GM12865 (cell line): ENCODE data around the gene ACTRT2.

ENCODE experiments used
- DNase-seq: peaks from one replicate; pipeline ENCODE4 v3.0.0; 2010; ENCODE audit warnings: low read depth
- H3K4me3 ChIP-seq: 2 replicates; pipeline ENCODE4 v1.5.1; 2011; ENCODE audit warnings: mild to moderate bottlenecking, low read depth, low read length, control low read depth
- TF ChIP-seq, protein P1 (sequence below): IDR thresholded peaks from 2 replicates; pipeline ENCODE4 v1.5.1; 2011; ENCODE audit warnings: low read length, control low read depth, low read depth, inconsistent platforms; ENCODE audit not compliant: insufficient read depth; ENCODE audit errors: missing control alignments

The ACTRT2 gene

DNA sequence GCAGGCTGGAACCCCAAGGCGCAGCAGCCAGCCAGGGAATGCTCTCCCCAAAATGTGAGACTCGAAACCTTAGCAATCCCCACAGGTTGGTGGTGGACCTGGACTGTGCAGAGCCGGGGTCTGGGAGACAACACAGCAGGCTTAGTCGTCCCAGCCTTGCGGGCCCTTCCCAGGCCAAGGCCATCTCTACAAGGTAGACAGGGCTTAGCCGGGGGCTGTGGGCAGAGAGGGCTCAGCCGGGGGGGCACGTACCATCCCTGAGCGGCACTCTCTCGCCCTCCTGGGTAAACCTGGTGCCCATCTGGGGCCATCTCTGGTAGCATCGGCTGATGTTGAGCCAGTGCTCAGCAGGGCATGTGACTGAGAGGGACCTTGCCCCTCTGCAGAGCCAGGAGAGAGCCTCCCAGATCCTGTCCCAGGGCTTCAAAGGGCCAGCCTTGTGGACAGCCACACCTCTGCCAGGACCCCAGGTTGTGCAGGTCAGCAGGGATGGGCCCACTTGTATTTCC lies 2.2 kb upstream of the ACTRT2 start:
- no peak overlapping the region for H3K4me3 ChIP-seq
- TF ChIP-seq, protein P1, sequence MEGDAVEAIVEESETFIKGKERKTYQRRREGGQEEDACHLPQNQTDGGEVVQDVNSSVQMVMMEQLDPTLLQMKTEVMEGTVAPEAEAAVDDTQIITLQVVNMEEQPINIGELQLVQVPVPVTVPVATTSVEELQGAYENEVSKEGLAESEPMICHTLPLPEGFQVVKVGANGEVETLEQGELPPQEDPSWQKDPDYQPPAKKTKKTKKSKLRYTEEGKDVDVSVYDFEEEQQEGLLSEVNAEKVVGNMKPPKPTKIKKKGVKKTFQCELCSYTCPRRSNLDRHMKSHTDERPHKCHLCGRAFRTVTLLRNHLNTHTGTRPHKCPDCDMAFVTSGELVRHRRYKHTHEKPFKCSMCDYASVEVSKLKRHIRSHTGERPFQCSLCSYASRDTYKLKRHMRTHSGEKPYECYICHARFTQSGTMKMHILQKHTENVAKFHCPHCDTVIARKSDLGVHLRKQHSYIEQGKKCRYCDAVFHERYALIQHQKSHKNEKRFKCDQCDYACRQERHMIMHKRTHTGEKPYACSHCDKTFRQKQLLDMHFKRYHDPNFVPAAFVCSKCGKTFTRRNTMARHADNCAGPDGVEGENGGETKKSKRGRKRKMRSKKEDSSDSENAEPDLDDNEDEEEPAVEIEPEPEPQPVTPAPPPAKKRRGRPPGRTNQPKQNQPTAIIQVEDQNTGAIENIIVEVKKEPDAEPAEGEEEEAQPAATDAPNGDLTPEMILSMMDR, result no peak
- no peak for DNase-seq

DNA sequence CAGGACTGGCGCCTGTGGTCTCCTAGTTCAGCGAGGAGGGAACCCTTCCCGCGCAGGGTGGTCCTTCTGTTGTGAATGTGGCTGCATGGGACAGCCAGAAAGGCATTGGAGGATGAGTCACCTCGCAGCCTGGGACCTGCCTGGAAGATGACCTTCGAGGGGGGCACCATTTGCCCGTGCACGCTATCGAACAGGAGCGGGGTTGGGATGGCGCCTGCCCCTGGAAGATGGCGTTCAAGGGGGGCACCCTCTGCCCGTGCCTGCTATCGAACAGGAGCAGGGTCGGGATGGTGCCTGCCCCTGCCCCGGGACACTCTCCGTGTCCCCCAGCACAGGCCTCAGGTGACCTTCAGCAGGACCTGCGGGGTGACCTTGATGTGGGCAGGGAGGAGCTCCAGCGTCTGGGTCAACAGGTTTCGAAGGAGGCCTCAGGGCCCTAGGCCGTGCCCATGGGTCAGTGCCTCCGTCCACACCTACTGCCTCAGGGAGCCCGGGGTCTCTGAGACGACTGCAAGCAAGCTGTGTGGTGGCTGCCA lies 1.7 kb upstream of the ACTRT2 start:
- H3K4me3 ChIP-seq, result no peak overlapping the region
- no peak for DNase-seq
- TF ChIP-seq, protein P1, result no peak

DNA sequence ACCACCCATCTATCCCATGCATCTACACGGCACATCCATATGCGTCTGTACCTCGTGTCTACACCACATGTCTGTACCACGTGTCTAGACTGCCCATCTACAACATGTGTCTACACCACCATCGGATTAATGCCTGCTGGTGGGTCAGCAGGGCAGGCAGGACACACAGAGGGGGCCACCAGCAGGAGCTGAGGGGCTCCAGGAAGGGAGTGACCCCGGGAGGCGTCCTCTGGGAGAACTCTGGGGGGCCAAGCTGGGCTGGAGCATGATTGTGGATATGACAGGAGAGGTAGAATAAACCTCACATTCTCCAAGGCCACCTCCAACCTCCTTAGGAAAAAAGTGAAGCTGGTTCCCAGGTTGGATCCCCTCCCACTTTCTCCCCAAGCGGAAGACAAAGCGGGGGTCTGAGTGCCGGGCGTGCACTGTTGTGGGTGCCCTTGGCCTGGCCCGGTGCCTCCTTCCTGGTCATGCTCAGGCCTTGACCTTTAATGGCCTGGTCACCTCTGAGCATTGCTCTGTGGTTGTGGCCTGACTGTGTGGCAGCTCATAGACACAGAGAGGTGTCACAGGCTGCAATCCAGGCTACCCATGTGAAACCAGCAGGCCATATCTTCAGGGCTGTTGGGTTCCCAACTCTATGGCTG lies 881 bp upstream of the ACTRT2 start:
- DNase-seq, result no peak
- TF ChIP-seq, protein P1, result no peak

DNA sequence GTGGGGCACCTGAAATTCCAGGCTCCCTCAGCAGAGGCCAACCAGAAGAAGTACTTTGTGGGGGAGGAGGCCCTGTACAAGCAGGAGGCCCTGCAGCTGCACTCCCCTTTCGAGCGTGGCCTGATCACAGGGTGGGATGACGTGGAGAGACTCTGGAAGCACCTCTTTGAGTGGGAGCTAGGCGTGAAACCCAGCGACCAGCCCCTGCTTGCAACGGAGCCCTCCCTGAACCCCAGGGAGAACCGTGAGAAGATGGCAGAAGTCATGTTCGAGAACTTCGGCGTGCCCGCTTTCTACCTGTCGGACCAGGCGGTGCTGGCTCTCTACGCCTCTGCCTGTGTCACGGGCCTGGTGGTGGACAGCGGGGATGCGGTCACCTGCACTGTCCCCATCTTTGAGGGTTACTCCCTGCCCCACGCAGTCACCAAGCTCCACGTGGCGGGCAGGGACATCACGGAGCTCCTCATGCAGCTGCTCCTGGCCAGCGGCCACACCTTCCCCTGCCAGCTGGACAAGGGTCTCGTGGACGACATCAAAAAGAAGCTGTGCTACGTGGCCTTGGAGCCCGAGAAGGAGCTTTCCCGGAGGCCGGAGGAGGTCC lies 634 bp downstream of the ACTRT2 start:
- DNase-seq, result no peak
- TF ChIP-seq, protein P1, result no peak
- no peak overlapping the region for H3K4me3 ChIP-seq

More for the DNA sequence above, 881 bp upstream of the ACTRT2 start:
- H3K4me3 ChIP-seq, result no peak overlapping the region

DNA sequence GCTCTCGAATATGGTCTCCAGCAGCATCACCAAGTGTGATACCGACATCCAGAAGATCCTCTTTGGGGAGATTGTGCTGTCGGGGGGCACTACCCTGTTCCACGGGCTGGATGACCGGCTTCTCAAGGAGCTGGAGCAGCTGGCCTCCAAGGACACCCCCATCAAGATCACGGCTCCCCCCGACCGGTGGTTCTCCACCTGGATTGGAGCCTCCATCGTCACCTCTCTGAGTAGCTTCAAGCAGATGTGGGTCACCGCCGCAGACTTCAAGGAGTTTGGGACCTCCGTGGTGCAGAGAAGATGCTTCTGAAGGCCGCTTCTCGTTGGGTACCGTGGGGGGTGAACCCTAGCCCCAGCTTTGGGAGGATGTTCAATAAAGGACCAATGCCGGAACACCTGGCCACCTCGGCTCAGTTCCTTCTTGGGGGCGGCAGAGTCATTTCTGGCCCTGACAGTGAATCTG lies 1.3 kb downstream of the ACTRT2 start:
- TF ChIP-seq, protein P1, result no peak
- DNase-seq, result no peak
- H3K4me3 ChIP-seq, result no peak overlapping the region

DNA sequence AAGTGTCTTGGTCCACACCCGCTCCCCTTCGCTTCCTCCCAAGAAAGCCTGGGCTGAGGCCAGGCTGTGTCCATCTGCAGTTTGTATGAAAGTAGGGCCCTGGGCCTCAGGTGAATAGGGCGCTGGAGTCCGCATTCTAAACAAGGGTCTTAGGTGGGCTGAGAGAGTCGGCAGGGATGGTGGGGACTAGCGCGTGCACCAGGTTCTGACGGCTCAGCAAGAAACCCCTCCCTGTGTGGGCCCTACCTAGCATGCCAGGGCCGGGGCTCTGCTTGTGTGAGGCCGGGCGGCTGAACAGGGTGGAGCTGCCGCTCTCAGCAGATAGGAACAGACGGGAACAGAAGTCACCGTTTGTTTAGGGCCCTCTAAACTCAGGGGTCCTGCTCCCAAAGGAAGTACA lies 1.7 kb downstream of the ACTRT2 start:
- TF ChIP-seq, protein P1, result no peak
- no peak overlapping the region for H3K4me3 ChIP-seq
- DNase-seq, result no peak

DNA sequence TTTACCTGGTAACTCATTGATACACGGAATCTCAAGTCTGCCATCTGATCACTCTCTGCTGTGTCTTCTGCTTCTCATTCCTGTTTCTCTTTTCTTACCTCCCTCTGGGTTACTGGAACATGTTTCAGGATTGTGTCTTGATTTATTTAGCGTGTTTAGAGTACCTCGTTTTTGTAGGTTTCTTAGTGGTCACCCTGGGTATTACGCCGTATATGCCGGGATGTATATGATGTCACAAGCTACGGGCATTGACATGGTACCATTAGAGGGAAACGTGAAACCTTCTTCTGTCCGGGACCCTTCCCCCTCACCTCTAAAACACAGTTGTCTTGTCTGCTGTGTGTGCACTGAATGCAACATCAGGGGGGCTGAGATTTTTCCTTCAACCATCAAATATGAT lies 2.8 kb downstream of the ACTRT2 start:
- DNase-seq, result no peak
- TF ChIP-seq, protein P1, result no peak
- no peak overlapping the region for H3K4me3 ChIP-seq
